ENCODE measurements around the gene SPO11. TPM values are rescaled to one million over a fixed set of nuclear protein-coding genes. Genes with fewer than 3 reads are reported as not detected.
A peak's percentile ranks its signal among the peaks of the same experiment; 100 is the strongest.

The SPO11 gene
- total RNA-seq, 1 experiment from 2014 or later = not detected

DNA sequence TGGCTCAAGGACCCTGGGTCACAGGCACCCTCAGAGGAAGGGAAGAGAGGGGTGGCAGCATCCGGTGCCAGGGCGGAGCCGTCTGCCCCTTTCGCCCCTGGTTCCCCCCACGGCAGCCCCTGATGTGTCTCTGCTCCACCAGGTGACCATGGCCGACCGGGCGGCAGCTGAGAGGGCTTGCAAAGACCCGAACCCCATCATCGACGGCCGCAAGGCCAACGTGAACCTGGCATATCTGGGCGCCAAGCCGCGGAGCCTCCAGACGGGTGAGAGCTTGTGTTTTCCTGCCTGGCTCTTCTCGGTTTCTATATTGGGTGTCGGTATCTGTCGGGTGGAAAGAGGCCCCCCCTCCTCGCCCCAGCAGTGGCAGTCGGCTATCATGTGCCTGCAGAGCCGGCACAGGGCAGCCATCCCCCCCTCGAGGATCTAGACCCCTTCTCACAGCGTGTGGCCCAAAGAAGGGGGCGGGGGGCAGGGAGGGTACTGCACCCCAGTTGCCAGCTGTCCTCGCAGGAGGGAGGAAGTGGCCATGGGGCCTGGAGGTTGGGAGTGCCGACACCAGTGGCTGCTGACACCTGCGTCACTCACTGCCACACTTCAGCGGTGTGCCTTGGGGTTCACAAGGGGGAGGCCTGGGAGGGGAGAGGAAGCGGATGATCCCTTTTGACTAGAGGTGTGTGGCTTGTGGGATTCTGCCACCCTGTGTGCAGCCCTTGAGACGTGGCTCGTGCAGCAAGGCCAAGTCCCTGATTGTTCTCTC, 63.1 kb downstream of the SPO11 start:
- H3K9me3 Mint-ChIP-seq (ENCODE audit: unreplicated experiment) = no peaks in the 10 kb centered on the region
- H3K36me3 Mint-ChIP-seq (ENCODE audit: insufficient read depth, unreplicated experiment) = peaks cover 44% of the 10 kb centered on the region
- ChIA-PET CTCF (interaction anchor here (1.1 kb wide), 1 partner anchor 9 kb away, joined by 6 read pairs; no protein-coding TSS in a partner anchor), POLR2A (interaction anchor here (0.5 kb wide), 2 partner anchors 35 to 1179 kb away, joined by 3 to 10 read pairs; no protein-coding TSS in a partner anchor)
- Histone ChIP-seq H3K36me3 (ENCODE audit: control insufficient read depth, insufficient read depth, low read length) (peaks cover 12% of the 10 kb centered on the region), H3K9me3 (no peaks in the 10 kb centered on the region), H3K4me1 (peaks cover 23% of the 10 kb centered on the region), H3K4me3 (ENCODE audit: low read depth, low read length) (peak overlapping the region; percentile 96), H3K27me3 (replicated peaks; ENCODE audit: control insufficient read depth, insufficient read depth, low read length) (no peaks in the 10 kb centered on the region)
- H3K27ac Mint-ChIP-seq (ENCODE audit: unreplicated experiment) = peak overlapping the region; percentile 54
- peak overlapping the region; percentile 80 for H3K4me3 Mint-ChIP-seq (ENCODE audit: unreplicated experiment)
- H3K4me1 Mint-ChIP-seq (ENCODE audit: low read depth, unreplicated experiment) = peaks cover 20% of the 10 kb centered on the region
- H3K27me3 Mint-ChIP-seq (ENCODE audit: insufficient read depth, unreplicated experiment) = no peaks in the 10 kb centered on the region
- DNase-seq = no peak
- TF ChIP-seq, protein P1, sequence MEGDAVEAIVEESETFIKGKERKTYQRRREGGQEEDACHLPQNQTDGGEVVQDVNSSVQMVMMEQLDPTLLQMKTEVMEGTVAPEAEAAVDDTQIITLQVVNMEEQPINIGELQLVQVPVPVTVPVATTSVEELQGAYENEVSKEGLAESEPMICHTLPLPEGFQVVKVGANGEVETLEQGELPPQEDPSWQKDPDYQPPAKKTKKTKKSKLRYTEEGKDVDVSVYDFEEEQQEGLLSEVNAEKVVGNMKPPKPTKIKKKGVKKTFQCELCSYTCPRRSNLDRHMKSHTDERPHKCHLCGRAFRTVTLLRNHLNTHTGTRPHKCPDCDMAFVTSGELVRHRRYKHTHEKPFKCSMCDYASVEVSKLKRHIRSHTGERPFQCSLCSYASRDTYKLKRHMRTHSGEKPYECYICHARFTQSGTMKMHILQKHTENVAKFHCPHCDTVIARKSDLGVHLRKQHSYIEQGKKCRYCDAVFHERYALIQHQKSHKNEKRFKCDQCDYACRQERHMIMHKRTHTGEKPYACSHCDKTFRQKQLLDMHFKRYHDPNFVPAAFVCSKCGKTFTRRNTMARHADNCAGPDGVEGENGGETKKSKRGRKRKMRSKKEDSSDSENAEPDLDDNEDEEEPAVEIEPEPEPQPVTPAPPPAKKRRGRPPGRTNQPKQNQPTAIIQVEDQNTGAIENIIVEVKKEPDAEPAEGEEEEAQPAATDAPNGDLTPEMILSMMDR (IDR thresholded peaks at IDR 0.05; ENCODE audit: insufficient read depth in 1 of 2, low read depth in 1 of 2, low read length in 1 of 2, severe bottlenecking in 1 of 2, unreplicated experiment in 1 of 2) = no peak
- BruUV-seq (replicated peaks) = TSS peak; percentile 42
- intact Hi-C loops (cut with micrococcal nuclease; ENCODE audit: unreplicated experiment) = no loop called here

Small RNA genes within 50 kb of the gene (microRNA-seq; reads per million reads assigned to microRNA genes)
- not detected for gene MIR4325

Other genes with a start within 250 kb of the SPO11 start
- 266 and 317 TPM in 2 replicates for gene BMP7, start 63.2 kb upstream of the SPO11 start, total RNA-seq (2022)
- gene RAE1, start 21.5 kb downstream of the SPO11 start, total RNA-seq (2022) = 133 and 138 TPM in 2 replicates
- gene RBM38, start 61.6 kb downstream of the SPO11 start, total RNA-seq (2022) = 34.4 and 39.2 TPM in 2 replicates
- not detected in 2 replicates for gene CTCFL, start 195.3 kb downstream of the SPO11 start, total RNA-seq (2022)
- gene PCK1, start 231.3 kb downstream of the SPO11 start, total RNA-seq (2022) = 0.42 TPM in 1 of 2 replicates, not detected in the other

All from Caco-2 (cell line).